Astrocyte of the spinal cord (primary cell): Measurements from ENCODE around the gene PAPPA2.

Experiments used
- DNase-seq: peaks from one replicate; pipeline ENCODE4 v3.0.0; 2011; ENCODE audit warnings: low read depth, low spot score
- H3K4me3 ChIP-seq: 2 replicates; pipeline ENCODE4 v1.5.1; 2011; ENCODE audit warnings: low read depth, mild to moderate bottlenecking, low read length, moderate library complexity
- in situ Hi-C: cut with HindIII; loops from 2 replicates; pipeline ENCODE4 v1.10.0; 2017; ENCODE audit warnings: low sequenced_read_pairs
- TF ChIP-seq, protein P1 (sequence below): IDR thresholded peaks from 2 replicates; pipeline ENCODE4 v1.5.1; 2012; ENCODE audit warnings: low read depth, mild to moderate bottlenecking, low read length, inconsistent platforms

PAPPA2 gene

DNA sequence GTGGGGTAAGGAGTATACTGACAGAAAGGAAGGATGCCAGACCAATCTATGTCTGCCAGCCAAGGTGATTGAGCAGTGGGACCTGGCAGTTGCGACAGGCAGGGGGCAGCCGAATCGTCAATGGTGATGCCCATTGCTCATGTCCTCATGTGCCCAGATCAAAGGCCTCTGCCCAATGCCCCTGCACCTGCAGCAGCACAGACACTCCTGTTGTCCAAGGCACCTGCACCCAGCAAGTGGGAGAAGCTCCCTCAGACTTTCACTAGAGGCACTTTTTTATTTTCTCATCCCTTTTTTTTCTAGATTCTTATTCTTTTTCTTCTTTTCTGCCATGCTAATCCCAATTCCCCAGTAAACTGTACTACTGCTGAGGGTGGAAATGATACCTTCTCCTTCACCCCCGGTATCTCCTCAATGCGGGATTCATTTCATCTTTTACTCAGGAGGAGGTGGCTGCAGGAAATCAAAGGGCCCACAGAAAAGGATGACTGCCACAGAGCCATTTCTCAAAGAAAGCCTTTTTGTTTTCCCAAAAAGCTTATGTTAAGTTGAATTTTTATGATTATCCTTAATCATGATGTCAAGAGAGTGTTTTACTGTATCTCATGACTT is 332.0 kb downstream of the PAPPA2 start:
- H3K4me3 ChIP-seq: no peak overlapping the region
- TF ChIP-seq, protein P1, sequence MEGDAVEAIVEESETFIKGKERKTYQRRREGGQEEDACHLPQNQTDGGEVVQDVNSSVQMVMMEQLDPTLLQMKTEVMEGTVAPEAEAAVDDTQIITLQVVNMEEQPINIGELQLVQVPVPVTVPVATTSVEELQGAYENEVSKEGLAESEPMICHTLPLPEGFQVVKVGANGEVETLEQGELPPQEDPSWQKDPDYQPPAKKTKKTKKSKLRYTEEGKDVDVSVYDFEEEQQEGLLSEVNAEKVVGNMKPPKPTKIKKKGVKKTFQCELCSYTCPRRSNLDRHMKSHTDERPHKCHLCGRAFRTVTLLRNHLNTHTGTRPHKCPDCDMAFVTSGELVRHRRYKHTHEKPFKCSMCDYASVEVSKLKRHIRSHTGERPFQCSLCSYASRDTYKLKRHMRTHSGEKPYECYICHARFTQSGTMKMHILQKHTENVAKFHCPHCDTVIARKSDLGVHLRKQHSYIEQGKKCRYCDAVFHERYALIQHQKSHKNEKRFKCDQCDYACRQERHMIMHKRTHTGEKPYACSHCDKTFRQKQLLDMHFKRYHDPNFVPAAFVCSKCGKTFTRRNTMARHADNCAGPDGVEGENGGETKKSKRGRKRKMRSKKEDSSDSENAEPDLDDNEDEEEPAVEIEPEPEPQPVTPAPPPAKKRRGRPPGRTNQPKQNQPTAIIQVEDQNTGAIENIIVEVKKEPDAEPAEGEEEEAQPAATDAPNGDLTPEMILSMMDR: no peak
- DNase-seq: no peak
- in situ Hi-C loops: no loop called here

DNA sequence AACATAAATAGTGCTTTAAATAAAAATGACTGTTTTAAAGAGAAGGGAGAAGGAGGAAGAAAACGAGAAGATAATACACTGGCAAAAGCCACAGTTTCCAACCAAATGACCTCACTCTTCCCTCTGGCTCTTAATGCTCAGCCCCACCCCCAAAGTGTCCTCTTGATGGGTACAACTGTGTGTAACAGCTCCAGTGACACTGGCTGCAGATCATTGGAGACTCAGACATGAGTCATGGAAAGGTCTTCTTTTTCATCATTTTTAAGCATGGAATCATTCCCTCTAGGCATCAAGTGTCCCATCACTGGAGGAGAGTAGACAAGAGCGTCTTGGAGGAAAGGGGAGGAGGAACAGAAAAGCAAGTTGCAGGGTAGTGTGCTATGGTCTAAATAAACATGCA is 333.0 kb downstream of the PAPPA2 start:
- no peak for DNase-seq
- TF ChIP-seq, protein P1: no peak
- no peak overlapping the region for H3K4me3 ChIP-seq
- in situ Hi-C loops: no loop called here

DNA sequence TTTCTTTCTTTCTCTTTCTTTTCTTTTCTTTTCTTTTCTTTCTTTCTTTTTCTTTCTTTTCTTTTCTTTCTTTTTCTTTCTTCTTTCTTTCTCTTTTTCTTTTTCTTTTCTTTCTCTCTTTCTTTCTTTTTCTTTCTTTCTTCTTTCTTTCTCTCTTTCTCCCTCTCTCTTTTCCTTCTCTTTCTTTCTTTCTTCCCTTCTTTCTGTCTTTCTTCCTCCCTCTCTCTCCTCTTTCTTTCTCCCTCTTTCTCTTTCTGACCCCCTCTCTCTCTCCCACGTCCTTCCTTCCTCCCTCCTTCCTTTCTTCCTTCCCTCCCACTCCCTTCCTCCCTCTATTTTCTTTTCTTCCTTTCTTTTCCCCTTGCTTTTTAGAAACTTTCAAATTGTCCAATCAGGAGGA is 333.6 kb downstream of the PAPPA2 start:
- in situ Hi-C loops: no loop called here
- no peak overlapping the region for H3K4me3 ChIP-seq
- TF ChIP-seq, protein P1: no peak
- no peak for DNase-seq

DNA sequence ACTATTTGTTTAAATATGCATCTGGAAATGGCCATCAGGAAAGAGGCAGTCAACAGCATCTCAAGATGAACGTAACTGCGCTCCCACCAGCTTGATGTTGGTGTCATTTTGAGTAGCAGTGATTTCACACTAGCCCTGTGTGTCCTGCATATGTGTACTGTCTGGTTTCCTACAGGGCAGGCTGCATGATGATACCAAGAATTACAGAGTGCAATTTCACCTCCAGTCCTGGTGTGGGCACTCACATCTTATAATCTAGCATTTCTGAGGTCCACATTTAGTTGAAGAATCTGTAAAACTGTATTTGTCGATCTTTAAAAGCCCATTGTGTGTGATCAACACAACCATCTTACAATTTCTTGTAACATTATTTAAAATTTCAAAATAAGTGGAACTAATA is 336.4 kb downstream of the PAPPA2 start:
- DNase-seq: no peak
- in situ Hi-C loops: no loop called here
- no peak overlapping the region for H3K4me3 ChIP-seq
- TF ChIP-seq, protein P1: no peak

DNA sequence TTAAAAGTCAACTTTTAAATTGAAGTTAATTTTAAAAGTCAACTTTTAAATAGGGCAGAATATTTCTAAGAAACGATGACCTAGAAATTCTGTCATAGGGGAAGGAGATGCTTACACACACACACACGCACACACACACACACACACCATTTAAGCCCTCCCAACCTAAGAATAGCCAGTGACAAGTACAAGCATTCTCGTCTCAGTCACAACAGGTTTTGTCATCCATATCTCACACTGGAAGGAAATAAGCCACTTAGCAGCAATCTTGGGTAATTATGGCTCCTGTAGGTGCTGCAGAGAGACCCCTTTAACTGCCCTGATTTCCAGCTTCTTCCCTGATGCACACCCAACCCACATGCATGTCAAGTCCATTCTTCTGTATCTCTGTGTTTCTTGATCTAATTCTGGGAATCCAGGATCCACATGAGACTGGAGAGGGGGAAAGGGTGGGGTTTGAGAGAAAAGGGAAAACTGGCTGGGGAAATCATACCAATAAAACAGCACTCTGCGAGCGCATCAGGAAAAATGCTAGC is 338.1 kb downstream of the PAPPA2 start:
- no peak overlapping the region for H3K4me3 ChIP-seq
- in situ Hi-C loops: no loop called here
- TF ChIP-seq, protein P1: no peak
- DNase-seq: no peak

DNA sequence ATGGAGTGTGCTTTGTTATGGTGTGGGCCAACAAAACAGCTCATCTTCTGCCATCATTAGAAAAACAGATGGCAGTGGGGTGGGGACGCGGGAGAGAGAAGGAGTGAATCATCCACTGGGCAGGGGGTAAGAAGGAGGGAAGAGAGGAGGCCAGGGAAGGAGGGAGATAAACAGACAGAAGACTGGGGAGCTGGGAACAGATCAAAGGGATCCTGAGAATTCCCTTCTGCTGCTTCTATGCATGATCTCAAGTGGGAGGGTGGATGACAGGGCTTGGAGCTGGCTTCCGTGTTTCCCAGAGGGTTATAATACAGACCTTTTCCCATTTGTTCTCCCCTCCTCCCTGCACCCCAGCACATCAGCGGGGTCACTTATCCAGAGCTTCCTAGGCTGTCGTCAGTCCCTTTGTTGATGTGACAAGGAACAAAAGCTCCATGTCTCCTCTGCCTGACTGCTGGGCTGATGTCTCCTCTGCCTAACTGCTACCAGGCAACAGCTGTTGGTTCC is 338.6 kb downstream of the PAPPA2 start:
- TF ChIP-seq, protein P1: no peak
- no peak overlapping the region for H3K4me3 ChIP-seq
- in situ Hi-C loops: no loop called here
- no peak for DNase-seq
